Effector CD8-positive, alpha-beta T cell (primary cell): ENCODE measurements around the gene MOBP.

ENCODE experiments used
- DNase-seq: peaks from one replicate; lab custom pipeline; 2025; lab: John Stamatoyannopoulos, UW

Gene MOBP

DNA sequence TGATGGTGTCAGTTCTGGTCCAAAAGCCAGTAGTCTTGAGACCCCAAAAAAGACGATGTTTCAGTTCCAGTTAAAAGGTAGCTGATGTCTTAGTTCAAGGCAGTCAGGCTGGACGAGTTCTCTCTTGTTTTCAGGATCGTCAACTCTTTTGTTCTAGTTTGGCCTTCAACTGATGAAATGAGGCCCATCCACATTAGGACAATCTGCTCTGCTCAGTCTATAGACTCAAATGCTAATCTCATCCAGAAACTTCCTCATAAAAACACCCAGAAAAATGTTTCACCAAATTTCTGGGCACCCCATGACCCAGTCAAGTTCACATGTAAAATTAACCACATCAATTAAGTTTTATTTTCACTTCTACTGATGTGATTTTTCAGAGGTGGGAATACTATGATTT, 74.0 kb downstream of the MOBP start:
- no peak for DNase-seq

DNA sequence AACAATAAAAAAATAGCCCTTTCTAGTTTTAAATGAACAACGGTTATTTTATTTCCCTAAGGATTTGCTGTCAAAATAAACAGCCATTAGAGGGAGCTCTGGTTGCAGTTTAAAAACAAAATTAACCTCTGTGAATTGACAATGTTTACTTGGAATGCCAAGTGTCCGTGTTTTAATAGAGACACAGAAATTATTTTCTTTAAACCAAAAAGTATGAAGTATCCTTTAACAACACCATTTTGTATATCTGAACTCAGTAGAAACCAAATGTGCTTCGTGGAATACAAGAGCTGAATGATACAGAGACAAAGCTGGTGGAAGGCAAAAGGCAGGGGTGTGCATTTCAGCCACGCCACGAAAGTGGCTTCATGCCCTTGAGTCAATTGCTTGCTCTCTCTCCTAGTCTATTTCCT, 74.4 kb downstream of the MOBP start:
- no peak for DNase-seq

DNA sequence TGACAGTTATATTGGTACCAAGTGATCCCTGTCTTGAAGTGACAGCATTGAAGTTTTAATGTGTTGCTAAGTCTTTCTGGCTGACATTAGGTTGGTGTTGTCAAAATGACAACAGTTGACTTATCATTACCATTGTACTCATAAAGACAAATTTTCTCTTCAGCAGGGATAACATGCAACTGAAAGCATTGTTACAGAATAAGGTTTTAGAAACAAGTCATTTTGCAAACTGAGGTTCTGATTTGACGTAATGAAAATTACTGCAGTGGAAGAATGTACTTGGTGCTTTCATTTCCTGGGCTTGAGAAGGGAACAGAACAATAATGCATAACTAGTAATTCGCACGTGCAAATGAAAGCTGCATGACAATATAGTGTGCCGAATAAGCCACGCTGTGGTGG, 75.1 kb downstream of the MOBP start:
- DNase-seq = no peak

DNA sequence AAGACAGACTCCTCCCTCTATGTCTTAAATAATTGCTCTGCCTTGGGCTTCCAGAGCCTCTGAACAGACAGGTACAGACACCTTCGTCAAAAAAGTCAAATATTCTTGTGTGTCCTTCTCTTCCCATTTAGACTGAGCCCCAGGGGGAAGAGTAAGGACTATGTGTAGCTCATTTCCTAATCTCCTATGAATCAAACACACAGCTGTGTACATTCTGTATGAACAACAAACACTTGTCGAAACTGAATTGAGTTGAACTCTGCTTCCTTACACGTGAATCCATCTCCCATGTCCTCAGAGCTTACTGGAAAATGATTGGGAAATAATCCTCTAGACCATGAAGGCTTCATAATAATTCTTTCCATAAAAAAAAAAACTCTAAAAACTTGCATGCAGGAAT, 80.8 kb downstream of the MOBP start:
- no peak for DNase-seq

DNA sequence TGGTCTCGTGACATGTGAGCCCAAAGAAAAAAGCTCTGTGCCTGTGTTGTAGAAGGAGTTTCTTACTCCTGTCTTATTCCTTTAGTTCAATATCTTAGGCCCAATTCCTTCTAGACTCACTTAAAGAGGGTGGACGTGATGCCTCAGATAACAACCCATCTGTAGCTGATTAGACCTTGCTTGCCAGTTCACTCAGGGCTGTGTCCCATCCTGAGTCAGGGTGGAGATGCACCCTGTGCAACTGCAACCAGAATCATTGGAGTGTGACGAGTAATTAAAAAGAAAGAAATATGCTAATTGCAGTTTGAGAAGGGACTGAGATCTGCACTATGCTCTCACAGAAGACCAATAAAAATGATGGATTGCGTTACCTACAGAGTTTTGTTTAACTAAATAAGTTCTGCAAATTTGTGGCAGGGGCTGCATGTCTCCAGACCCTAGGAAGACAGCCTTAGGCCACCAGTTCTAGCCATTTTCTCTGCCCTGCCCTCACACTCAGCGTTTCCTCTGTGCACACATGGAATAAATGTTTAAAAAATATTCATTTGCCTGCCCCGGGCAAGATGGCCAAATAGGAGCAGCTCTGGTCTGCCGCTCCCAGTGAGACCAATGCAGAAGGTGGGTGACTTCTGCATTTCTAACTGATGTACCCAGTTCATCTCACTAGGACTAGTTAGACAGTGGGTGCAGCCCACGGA, 83.0 kb downstream of the MOBP start:
- no peak for DNase-seq
